Suppressor macrophage (primary cell): ENCODE data around the gene ATP6V0E1.

Experiments used
- DNase-seq, 4 experiments: peaks; one replicate each; pipeline ENCODE4 v3.0.0-alpha.2; 2020 to 2022
- total RNA-seq, 17 experiments: gene quantifications; one replicate each; lab custom pipeline; 2026; ENCODE audit warnings: mixed read lengths in 6 of 17, inconsistent platforms in 3 of 17; lab: John Stamatoyannopoulos, UW

ATP6V0E1 gene
- 146 to 280 (median 222) reads per million in 17 experiments for total RNA-seq

DNA sequence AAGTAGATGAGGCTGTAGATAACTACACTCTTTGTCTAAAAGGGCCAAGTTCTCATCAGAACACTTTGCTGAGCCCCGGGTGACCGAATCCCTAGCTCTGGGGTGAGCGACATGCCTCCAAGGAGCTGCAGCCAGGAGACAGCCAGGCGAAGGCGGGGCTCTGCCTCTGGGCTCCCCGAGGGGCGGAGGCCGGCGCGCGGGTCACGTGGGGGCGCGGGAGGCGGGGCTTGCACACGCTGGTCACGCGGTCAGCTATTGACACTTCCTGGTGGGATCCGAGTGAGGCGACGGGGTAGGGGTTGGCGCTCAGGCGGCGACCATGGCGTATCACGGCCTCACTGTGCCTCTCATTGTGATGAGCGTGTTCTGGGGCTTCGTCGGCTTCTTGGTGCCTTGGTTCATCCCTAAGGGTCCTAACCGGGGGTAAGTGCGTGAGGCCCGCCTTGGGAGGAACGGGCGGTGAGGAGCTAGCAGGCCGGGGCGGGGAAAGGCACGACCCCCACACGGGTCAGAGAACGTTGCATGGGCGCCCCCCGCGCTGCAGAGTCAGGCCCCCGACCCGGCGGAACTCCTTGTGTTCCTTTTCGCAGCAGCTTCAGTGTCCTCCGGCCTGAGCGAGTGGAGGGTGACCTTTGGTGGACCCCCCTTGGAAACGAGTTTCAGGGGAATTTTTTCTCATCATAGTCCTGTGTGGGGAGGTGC, at the start of gene ATP6V0E1:
ATP6V0E1 (plus strand) TSS at position 230 of the 702 bp plus-strand sequence; CDS start at position 320, 90 bp downstream.
- peak; percentile 96 to 98 (median 98) for DNase-seq

DNA sequence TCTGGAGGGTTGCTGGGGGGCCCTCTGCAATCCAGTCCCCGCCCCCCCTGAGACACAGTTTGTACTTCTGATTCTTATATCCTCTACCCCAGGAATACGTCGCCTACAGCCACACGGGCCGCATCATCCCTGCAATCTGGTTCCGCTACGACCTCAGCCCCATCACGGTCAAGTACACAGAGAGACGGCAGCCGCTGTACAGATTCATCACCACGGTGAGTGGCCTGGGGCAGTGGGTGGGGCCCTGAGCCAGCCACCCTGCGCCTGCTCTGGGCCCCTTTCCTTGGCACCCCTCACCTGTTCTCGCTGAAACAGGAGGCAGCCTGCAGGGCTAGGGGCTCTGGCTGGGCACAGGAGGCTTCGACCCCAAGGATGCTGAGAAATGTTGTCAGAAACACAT, 48.5 kb upstream of the ATP6V0E1 start:
- DNase-seq: no peak

DNA sequence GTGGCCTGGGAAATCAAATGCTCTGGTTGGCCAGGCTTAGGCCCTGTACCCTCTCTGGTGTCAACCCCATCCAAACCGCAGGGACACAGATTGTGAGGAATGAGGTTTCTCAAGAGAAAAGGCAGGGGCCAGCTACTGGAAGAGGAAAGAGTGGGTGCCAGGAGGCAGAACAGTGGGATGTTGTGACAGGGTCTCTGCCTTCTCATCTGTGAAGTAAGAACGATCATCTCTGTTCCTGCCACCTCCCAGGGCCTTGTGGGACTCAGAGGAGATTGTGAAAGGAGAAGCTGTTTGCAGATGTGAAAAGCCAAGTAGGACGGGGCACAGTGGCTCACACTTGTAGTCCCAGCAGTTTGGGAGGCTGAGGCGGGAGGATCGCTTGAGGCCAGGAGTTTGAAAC, 47.2 kb upstream of the ATP6V0E1 start:
- DNase-seq: peak in 2 of 4 experiments; percentile 41 to 56

DNA sequence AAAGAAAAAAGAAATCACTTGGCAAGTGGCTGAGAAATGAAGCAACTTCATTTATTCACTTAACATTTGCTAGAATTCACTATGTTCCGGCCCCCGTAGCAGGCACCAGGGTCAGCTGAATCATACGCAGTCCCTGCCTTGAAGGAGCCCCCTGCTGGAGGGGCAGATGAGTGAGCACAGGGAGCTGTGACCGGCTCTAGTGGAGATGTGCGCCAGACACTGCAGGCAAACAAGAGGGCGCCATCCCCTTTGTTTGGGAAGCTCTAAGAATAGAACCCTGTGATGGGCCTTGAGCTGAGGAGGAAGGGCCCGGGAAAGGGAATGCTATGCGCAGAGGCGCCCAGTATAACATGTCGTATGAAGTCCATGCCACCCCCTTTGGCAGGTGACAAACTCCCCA, 44.5 kb upstream of the ATP6V0E1 start:
- peak; percentile 21 to 55 (median 42) for DNase-seq

DNA sequence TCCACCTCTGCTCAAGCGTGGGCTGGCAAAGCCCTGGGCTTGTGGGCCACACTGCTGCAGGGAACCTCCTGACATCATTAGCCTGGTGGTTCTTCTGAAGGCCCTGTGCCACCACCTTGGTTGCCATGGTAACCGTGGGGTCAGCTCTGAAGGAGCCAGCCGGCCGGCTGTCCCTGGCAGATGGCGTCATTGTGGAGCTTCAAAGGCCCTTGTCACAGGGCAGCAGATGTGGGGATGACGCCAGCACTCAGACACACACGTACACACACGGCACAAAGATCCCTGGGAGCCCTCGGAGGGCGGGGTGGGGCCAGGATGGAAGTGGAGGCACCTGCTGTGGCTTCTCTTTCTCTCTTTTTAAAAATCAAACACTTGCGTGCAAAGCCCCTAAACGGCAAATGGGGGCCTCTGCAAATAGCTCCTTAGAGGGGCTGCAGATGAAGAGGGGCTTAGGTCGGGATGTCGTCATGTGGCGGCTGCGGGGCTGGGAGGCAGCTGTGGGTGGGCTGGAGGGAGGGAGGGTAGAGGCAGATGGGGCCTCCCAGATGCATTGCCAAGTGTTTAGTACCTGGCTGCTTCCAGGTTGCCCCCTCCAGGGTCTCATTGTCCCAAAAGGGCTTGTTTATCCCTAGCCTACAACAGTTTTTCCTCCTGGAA, 43.8 kb upstream of the ATP6V0E1 start:
- DNase-seq: no peak

DNA sequence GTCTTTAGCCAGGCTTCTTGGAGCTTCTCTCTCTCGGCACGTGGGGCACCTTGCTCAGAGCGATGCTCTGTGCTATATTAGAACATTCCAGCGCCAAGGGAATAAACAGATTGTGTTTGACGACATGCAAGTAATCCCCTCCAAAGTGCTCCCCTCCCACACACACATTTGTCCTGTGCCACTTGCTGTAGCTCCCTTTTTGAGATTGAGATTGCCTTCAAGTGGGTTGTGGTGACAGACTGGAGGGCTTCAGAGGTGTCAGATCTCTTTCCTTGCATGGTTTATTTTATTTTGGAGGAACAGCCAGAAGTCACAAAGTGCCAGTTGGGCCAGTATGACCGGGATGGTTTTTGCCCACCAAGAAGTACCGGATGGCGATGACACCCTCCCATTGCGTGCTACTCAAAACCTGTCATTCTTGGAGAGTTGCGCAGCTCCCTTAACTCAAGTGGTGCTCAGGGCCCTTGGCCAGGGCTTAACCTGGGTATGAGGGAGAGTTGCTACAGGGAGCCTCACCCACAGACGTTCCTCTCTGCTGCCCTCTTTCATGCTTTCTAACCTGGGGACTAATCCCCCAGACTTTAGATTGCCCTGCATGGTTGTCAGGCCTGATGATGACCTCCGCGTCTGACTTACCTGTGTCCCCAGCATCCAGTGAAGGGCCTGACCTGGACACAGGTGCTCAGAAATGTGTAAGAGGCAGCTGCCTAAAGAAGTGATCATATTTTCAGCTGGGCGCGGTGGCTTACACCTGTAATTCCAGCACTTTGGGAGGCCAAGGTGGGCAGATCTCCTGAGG, 43.1 kb upstream of the ATP6V0E1 start:
- no peak for DNase-seq

DNA sequence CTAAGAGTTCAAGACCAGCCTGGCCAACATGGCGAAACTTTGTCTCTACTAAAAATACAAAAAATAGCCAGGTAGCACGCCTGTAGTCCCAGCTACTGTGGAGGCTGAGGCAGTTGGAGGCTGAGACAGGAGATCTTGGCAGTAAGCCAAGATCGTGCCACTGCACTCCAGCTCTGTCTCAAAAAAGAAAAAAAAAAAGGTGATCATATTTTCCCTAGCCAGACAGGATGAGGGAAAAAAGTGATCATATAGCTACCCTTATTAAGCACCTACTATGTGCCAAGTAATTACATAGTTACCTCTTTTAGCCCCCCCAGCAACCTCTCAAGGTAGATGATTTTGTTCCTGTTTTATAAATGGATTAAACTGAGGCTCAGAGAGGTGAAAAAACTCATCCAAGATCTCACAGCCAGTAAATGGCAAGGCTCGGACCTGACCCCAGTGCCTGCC, 42.5 kb upstream of the ATP6V0E1 start:
- DNase-seq: no peak

DNA sequence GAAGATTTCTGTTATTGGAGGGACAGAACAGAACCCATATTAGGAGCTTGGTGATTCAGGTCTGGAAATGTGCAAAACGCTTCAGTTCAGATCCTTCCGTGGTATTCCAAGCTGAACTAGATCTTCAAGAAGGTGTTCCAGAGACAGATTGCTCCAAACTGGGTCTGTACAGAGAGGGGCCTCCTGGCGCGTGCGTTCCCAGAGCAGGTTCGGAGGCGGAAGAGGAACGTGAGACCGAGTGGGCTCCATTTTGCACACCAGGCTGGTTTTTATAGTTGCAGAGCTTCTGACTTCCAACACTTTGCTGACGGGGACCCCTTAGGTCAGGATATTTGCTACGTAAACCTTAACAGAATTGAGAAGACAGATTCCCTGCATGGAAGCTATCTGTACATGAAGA, 41.0 kb upstream of the ATP6V0E1 start:
- no peak for DNase-seq

DNA sequence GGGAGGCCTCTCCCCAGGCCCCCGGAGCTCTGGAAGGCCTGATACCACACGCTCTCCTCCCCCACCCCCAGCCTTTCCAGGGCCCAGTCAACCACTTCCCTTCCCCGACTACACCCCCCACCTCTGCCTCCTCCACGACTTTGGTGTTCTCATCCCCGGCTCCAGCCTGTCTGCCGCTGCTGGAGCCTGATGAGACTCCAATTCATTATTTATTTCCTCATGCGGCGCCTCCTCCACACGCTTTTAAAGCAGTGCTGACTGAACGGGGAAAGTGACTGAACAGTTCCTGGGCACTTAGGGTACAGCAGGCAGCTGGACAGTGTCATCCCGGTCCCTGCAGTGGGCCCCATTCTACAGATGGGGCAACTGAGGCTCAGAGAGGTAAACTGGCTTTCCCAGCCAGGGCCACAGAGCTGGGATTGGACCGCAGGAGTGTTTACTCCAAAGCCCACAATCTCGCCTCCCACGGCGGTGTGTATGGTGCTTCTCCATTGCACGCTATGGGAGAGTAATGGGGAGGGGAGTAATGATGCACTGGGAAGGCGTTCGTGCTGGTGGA, 40.2 kb upstream of the ATP6V0E1 start:
- DNase-seq: peak; percentile 57 to 77 (median 70)

DNA sequence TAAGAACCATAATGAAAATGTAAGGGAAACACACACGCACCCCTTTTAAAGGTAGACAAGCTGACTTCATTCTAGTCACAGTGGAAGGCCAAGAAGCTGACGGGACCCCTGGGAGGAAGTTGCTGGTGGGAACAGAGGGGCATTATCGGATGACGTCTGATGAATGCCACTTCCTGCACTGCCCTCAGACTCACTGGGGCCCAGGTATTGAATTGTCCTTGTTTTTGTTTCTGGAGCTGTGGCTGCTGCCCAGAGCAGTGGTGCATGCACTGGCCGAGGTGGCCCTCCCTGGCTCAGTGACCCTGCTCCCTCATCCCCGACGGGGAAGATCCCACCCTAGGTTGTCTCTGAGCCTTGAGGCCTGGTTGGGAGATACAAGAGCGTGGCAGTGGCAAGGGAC, 39.7 kb upstream of the ATP6V0E1 start:
- no peak for DNase-seq

DNA sequence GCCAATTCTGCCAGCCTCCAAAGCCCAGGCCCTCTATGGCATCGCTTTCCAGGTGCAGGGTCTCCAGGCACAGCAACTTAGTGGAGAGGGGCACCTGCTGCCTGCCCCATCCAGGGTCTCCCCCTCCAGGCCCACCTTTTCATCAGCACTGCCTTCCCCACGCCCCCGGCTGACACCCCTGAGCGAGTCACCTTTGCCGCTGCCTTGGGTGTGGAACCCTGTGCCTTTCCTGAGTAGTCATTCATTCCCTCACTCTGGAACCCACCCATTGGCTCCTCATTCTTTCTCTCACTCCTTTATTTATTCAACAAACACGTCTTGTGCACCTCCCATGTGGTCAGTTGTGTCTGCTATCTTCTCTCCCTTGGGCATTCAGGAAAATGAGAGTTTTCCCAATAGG, 38.8 kb upstream of the ATP6V0E1 start:
- DNase-seq: no peak

DNA sequence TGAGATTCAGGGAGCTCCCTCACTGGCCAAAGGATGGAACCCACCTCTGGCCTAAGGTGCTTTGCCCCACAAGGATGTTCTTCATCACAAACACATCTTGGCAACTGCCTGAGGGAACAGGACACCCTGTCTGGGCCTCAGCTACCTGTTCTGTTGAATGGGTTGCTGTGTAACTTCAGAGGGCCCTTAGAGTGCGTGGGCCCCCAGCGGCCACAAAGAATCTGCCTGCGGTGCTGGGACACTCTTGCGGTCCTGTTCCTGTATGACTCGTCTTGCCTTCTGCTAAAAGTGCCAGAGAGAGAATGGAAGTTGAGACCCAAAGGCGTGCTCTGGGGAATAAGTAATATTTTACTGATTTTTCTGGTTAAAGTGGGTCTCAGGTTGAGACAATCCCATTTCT, 38.4 kb upstream of the ATP6V0E1 start:
- DNase-seq: no peak

DNA sequence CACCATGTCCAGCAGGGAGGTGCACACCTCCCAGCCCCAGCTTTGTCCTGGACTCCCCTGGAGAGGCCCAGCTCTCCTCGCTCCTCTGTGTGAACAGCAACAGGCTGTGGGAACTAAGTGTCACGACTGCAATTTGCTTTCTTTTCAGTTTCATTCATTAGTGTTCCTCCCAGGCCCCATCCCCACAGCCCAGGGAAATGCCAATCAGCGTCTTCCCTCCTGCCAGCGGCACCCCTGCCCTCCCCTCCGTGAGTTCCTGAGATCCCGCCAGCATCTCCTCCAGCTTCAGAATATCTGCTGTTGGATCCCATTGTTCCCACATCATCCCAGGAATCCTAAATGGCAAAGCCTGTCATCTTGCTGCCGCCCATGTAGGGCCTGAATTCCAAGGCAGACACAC, 37.4 kb upstream of the ATP6V0E1 start:
- DNase-seq: no peak

DNA sequence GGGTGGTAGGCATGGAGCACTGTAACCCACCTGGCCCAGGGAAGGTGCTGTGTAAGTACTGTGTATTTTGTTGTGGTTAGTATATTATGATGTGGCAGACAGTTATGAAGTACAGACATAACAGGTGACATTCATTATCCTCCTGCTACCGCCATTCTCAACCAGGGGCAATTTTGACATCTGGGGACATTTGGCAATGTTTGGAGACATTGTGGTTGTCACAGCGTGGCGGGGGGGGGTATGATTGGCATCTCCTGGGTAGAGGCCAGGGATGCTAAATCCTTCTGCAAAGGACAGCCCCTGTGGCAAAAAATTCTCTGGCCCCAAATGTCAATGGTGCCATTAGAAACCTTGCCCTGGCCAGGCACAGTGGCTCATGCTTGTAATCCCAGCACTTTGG, 34.1 kb upstream of the ATP6V0E1 start:
- DNase-seq: no peak

DNA sequence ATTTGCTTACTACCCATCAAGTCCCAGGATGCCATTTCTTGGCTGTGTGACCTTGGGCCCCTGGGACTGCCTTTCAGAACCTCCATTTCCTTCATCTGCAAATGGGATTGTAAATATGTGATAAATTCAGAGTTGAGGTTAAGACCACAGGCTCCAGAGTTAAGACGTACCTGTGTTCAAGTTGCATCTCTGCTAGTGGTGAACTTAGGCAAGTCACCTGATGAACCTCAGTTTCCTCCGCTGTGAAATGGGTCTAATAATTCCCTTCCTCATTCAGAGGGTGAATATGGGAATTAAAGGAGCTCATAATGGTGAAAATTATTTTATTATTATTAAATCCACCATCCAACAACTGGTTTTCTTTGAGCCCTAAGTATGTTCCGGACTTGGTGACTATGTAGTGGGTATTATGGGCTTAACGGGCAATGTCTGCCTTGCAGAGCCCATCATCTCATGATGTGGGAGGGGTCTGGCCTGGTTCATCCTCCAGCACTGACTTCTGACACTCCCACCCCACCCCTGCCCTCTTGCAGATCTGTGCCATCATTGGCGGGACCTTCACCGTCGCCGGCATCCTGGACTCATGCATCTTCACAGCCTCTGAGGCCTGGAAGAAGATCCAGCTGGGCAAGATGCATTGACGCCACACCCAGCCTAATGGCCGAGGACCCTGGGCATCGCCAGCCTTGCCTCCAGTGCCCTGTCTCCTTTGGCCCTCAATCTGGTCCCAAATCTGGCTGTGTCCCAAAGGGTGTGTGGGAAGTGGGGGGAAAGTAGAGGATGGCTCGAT, 33.2 kb upstream of the ATP6V0E1 start:
- DNase-seq: no peak

DNA sequence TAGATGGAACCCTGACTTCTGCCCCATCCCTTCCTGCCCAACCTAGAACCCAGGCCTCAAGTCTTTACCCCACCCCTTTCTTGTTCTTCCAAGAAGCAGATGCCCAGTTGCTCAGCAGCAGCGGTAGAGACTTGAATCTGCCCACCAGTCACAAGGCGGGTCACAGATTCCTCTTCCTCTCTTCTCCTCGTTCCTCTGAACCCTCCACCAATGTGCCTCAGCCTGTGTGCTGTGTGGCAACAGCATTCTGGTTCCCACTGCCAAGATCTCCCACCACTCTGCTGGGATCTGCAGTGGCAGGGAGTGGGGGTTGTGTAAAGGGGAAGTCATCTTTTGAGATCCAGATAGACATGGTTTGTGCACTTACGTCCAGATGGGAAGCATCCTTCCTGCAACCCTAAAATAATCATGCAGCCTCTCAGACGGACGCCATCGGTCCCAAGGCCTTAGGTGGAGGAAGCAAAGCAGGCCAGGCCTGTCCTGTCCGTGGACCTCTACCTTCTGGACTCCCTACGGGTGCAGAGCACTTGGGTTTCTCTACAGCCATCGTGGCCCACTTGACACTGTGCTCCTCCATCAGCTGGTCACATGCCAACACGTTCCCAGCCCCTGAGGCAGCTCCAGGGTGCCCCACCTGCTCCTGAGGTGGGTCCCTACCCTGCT, 32.1 kb upstream of the ATP6V0E1 start:
- DNase-seq: peak; percentile 51 to 78 (median 64)

DNA sequence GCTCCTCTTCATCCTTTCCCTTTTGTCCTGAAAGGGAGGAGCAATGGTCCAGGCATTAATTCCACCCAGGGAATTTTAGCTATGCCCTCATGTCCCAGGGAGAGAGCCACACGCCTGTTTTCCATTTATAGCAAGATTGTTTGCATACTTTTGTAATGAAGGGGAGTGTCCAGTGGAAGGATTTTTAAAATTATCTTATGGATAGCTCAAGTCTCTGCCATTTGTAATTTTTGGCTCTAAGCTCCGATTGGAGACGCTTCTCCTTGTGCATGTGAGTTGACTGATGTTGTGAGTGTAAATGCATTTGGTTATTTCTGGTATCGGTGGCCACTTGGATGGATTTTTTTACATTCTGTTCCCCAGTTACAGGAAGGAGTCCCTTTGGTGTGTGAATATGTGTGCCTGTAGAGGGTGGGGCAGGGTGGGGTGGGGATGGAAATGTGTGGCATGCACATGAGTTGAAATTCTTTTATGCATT, 31.5 kb upstream of the ATP6V0E1 start:
- DNase-seq: no peak

DNA sequence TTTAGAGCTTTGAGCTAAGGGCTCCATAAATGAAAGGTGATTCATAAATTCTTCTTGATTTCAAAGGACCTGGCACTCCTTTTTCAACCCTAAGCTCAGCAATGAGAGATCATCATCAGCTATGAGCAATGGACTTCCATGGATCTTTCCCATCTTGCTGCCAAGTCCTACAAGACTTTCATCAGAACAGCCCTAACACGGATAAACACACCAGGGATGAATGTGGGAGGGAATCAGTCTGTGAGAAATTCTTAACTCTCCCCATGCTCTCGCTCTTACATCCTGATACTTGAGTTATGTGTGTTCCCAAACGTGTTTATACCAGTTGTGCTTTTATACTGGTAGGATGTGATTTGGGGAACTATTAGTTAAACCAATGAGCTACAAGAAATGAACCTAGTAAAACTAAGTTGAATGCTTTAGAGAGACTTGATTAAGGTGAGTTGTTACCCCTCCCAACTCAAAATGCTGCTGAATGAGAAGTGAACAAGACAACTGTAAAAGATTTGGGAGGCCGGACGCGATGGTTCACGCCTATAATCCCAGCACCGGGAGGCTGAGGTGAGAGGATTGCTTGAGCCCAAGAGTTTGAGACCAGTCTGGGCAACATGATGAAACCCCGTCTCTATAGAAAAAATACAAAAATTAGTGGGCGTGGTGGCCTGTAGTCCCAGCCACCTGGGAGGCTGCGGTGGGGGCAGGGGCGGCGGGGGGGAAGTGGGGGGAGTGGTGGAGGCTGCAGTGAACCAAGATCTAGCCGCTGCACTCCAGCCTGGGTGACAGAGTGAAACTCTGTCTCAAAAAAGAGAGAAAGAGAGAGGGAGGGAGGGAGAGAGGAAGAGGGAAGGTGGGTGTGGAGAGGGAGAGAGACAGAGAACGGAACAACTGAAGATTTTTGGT, 29.5 kb upstream of the ATP6V0E1 start:
- no peak for DNase-seq

DNA sequence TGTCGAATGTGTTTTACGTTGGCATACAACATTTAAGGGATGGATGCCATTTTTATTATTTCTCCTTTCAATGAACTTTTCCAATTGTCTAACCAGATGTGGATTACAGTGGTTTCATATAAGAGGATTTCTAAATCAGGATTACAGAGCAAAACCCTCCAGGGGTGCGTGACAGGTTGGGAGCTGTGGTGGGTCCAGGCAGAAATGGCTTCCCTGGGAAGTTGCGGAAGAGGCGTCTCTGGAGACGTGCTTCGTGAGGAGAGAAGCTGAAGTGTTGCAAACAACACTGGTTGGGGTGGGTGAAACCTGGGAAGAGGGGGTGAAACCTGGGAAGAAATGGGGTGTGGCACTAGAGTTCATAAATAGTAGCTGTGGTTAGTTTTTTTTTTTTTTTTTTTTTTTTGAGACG, 28.8 kb upstream of the ATP6V0E1 start:
- DNase-seq: no peak

DNA sequence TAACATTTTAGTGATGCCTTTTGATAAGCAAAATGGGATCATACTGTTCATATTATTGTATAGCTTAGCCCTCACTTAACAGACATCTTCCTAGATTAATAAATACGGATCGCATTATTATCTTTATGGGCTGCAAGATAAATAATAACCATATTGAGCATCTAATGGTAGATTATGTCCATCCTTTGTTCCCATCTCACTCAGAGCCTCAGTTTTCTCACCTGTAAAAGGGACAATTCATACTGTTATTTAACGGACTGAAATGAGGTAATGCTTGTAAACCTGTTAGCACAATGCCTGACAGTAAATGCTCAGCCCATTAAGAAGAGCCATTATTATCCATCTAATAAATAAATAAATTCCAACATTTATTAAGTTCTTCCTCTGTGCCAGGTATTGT, 27.3 kb upstream of the ATP6V0E1 start:
- no peak for DNase-seq
